DND-41 (cell line): ENCODE data around the gene ADGRL4.

Source experiments
- ATAC-seq: fragments of 200-7000 bp; cut with Tn5 transposase; 3 replicates; pipeline ENCODE4 v1.9.1; 2021; ENCODE audit warnings: low read depth; ENCODE audit not compliant: insufficient read depth
- DNase-seq: peaks from one replicate; pipeline ENCODE4 v3.0.0-alpha.2; 2020
- H2AFZ ChIP-seq: 2 replicates; pipeline ENCODE4 v1.6.0; 2012; ENCODE audit warnings: low read depth, low read length
- H3K27ac ChIP-seq: 2 replicates; pipeline ENCODE4 v1.5.1; 2012; ENCODE audit warnings: low read length, inconsistent platforms
- H3K27me3 ChIP-seq: fragments of 200-600 bp; sonication (generic); 2 replicates; pipeline ENCODE4 v1.6.0; 2012; ENCODE audit warnings: low read length, mild to moderate bottlenecking, inconsistent platforms; ENCODE audit not compliant: insufficient read depth, poor library complexity
- H3K36me3 ChIP-seq: 2 replicates; pipeline ENCODE4 v1.5.1; 2012; ENCODE audit warnings: low read length, inconsistent platforms; ENCODE audit not compliant: insufficient read depth
- H3K4me1 ChIP-seq: 2 replicates; pipeline ENCODE4 v1.5.1; 2012; ENCODE audit warnings: mild to moderate bottlenecking, low read length; ENCODE audit not compliant: insufficient read depth
- H3K4me2 ChIP-seq: 2 replicates; pipeline ENCODE4 v1.6.0; 2012; ENCODE audit warnings: mild to moderate bottlenecking, moderate library complexity, low read length, inconsistent platforms; ENCODE audit not compliant: insufficient read depth
- H3K4me3 ChIP-seq, 2 experiments: fragments of 200-600 bp in 1 of 2; shearing (Covaris generic) in 1 of 2; 2 replicates each; pipeline ENCODE4 v1.5.1; 2012 to 2016; ENCODE audit warnings: inconsistent platforms in 2 of 2, low read length in 2 of 2, mild to moderate bottlenecking in 2 of 2, low read depth in 1 of 2, moderate library complexity in 1 of 2
- H3K79me2 ChIP-seq: 2 replicates; pipeline ENCODE4 v1.6.0; 2012; ENCODE audit warnings: low read length, inconsistent platforms; ENCODE audit not compliant: insufficient read depth
- H3K9ac ChIP-seq: 2 replicates; pipeline ENCODE4 v1.6.0; 2012; ENCODE audit warnings: low read depth, mild to moderate bottlenecking, inconsistent platforms, low read length, moderate library complexity
- H3K9me3 ChIP-seq: 2 replicates; pipeline ENCODE4 v1.5.1; 2012; ENCODE audit warnings: low read length, moderate library complexity, mild to moderate bottlenecking, inconsistent platforms; ENCODE audit not compliant: insufficient read depth, severe bottlenecking
- H4K20me1 ChIP-seq: 2 replicates; pipeline ENCODE4 v1.6.0; 2012; ENCODE audit warnings: low read length; ENCODE audit not compliant: insufficient read depth
- CTCF ChIP-seq: IDR thresholded peaks from 2 replicates; pipeline ENCODE4 v1.5.1; 2012; ENCODE audit warnings: borderline replicate concordance, low read length, moderate library complexity, mild to moderate bottlenecking; ENCODE audit not compliant: poor library complexity, severe bottlenecking; ENCODE audit errors: extremely low read depth
- EZH2 ChIP-seq: IDR thresholded peaks from 3 replicates; pipeline ENCODE4 v1.6.1; 2012; ENCODE audit warnings: borderline replicate concordance, low read depth, mild to moderate bottlenecking, moderate library complexity, low read length, inconsistent platforms; ENCODE audit not compliant: severe bottlenecking

Gene ADGRL4

DNA sequence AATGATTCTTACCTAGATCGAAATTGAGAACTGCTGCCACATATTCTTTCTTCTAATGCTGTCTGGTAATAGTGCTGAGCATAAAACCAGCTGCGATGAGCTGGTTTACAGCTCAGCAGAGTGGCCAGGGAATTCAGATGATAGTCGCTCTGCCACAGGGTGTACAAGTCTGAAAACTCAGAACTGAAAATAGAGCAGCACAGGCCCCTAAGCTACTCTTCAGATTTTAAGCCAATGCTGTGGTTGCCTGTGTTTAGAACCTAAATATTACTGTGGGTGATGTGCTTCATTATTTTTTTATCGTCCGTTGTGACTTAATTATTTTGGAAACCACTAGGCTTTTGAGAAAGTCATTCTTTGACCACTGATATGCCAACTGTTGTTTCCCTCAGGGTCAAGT lies 152.0 kb downstream of the ADGRL4 start:
- Histone ChIP-seq H3K9me3 (no peaks in the 10 kb centered on the region), H4K20me1 (no peaks in the 10 kb centered on the region), H3K4me3 (no peak overlapping the region), H3K4me2 (no peak overlapping the region), H3K36me3 (no peaks in the 10 kb centered on the region), H3K79me2 (no peaks in the 10 kb centered on the region), H2AFZ (no peak overlapping the region), H3K27me3 (no peaks in the 10 kb centered on the region), H3K9ac (no peak overlapping the region), H3K4me1 (no peaks in the 10 kb centered on the region), H3K27ac (no peak overlapping the region)
- TF ChIP-seq EZH2 (no peak), CTCF (no peak)
- ATAC-seq (no peak), DNase-seq (no peak)

DNA sequence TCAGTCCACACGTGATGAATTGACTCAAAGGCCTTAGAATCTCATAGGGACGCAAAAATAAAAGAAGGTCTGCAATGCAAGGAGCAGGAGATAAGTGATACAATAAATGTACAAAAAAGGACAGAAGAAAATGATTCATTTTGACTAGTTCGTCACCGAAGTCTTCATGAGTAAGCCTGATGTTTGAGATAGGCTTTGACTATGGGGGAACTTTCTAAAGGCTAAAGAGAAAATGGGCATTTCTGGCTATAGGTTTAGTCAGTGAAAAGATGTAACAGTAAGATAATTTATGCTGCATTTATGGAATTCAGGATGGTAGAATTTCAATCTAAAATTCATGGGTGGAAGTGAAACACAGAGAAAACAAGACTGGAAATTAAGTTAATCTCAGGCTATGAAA lies 163.0 kb downstream of the ADGRL4 start:
- TF ChIP-seq EZH2: no peak
- TF ChIP-seq CTCF: no peak
- H3K4me2 ChIP-seq: no peak overlapping the region
- H3K9me3 ChIP-seq: no peaks in the 10 kb centered on the region
- no peak overlapping the region for H3K9ac ChIP-seq
- no peaks in the 10 kb centered on the region for H3K27me3 ChIP-seq
- H3K36me3 ChIP-seq: no peaks in the 10 kb centered on the region
- H3K4me1 ChIP-seq: no peaks in the 10 kb centered on the region
- H3K27ac ChIP-seq: no peak overlapping the region
- ATAC-seq (no peak), DNase-seq (no peak)
- H4K20me1 ChIP-seq: no peaks in the 10 kb centered on the region
- no peaks in the 10 kb centered on the region for H3K79me2 ChIP-seq
- H3K4me3 ChIP-seq: no peak overlapping the region
- H2AFZ ChIP-seq: no peak overlapping the region

GRCh38 chr1:78843111-78843510 lies 163.4 kb downstream of the ADGRL4 start:
- DNase-seq: no peak
- ATAC-seq: no peak
- H3K9me3 ChIP-seq: no peaks in the 10 kb centered on the region
- no peak overlapping the region for H3K4me3 ChIP-seq
- H3K4me1 ChIP-seq: no peaks in the 10 kb centered on the region
- TF ChIP-seq EZH2 (no peak), CTCF (no peak)
- no peak overlapping the region for H2AFZ ChIP-seq
- no peak overlapping the region for H3K4me2 ChIP-seq
- H4K20me1 ChIP-seq: no peaks in the 10 kb centered on the region
- H3K27me3 ChIP-seq: no peaks in the 10 kb centered on the region
- H3K36me3 ChIP-seq: no peaks in the 10 kb centered on the region
- no peaks in the 10 kb centered on the region for H3K79me2 ChIP-seq
- no peak overlapping the region for H3K9ac ChIP-seq
- no peak overlapping the region for H3K27ac ChIP-seq

DNA sequence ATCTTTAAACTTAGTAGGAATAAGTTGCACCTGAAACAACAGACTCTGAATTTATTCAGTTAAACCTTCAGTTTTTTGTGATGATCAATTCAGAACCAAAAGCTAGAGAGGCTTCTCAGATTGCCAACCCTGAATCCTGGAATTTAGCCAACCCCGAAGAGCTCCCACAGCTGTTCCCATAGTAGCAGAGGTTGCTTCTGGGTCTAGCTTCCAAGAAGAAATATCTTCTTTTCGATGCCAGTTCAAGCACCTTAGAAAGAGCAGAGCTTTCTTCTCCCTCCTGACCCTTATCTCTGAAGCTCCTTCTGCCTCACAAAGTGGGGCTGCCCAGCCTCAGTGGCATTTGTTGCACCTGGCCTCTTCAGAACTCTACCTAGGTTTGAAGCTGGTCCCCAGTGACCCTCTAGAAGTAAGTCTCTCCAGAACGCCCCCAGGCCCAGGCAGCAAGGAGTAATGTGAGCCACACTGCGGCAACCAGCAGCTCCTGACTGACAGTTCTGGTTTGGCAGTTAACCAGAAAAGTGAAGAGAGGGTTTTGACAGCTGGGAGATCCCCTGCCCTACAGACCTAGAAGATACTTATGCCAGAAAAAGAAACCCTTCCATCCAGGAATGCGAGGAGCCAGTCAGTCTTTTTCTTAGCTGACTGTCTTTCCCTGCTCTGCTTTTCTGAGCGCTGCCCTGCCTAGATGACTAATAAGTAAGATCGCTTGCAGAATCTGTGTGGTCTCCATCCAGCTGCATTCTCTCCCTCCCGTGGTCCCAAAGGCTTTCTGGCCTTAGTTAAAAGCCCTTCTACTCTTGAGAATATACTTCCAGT lies 165.9 kb downstream of the ADGRL4 start:
- no peaks in the 10 kb centered on the region for H3K79me2 ChIP-seq
- no peak overlapping the region for H2AFZ ChIP-seq
- H4K20me1 ChIP-seq: no peaks in the 10 kb centered on the region
- no peak overlapping the region for H3K4me2 ChIP-seq
- no peak overlapping the region for H3K4me3 ChIP-seq
- TF ChIP-seq CTCF: no peak
- TF ChIP-seq EZH2: no peak
- DNase-seq: no peak
- no peaks in the 10 kb centered on the region for H3K9me3 ChIP-seq
- H3K9ac ChIP-seq: no peak overlapping the region
- H3K4me1 ChIP-seq: 0 out of 2 replicates have a peak, but pooled peaks cover 6% of the 10 kb centered on the region
- ATAC-seq: no peak
- no peaks in the 10 kb centered on the region for H3K36me3 ChIP-seq
- H3K27ac ChIP-seq: no peak overlapping the region
- no peaks in the 10 kb centered on the region for H3K27me3 ChIP-seq
